IPS-NIHi7 (cell line): ENCODE data around the gene TMIGD1.

ENCODE experiments used
- DNase-seq: peaks from one replicate; pipeline ENCODE4 v3.0.0; 2012; ENCODE audit warnings: mixed read lengths; ENCODE audit errors: extremely low spot score

Gene TMIGD1

GRCh38 chr17:30290077-30290476 is 43.8 kb downstream of the TMIGD1 start:
- no peak for DNase-seq

- DNase-seq, result no peak
Observed at GRCh38 chr17:30279156-30279555, 54.7 kb downstream of the TMIGD1 start.

DNA sequence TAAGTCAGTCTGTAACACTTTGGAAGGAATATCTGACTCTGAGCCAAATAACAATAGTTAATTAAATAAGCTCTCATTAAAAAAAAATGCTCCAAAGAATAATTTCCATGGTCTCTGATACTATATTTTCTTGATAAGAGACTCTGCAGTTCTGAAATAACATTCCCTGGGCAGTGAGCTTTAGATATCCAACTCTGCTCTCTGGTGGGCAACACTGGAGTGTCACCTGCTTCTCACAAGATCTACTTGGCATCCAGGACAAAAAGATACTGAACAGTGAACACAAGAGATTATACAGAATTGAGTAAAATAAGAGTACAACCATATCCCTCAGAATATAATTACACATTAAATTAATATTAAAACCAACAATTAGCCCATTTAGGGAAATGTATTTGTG is 55.8 kb downstream of the TMIGD1 start:
- peak; percentile 20 for DNase-seq

DNA sequence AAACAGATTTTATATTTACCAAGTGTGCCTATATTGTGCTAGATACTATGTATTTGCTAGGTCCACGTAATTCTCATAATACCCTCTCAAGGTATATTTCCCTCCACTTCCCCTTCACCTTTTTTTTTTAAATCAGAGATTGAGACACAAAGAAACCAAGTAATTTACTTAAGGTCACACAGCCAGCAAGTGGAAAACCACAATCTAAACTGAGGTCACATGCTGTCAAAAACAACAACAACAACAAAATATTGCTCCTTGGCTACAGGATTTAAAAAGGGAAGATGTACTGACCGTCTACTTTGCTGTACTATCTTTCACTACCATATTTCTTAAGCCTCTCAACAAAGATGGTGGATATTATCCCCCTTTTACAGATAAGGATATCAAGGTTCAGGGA is 57.9 kb downstream of the TMIGD1 start:
- no peak for DNase-seq

GRCh38 chr17:30274887-30275286 is 59.0 kb downstream of the TMIGD1 start:
- no peak for DNase-seq

GRCh38 chr17:30273373-30273772 is 60.5 kb downstream of the TMIGD1 start:
- DNase-seq, result no peak

DNA sequence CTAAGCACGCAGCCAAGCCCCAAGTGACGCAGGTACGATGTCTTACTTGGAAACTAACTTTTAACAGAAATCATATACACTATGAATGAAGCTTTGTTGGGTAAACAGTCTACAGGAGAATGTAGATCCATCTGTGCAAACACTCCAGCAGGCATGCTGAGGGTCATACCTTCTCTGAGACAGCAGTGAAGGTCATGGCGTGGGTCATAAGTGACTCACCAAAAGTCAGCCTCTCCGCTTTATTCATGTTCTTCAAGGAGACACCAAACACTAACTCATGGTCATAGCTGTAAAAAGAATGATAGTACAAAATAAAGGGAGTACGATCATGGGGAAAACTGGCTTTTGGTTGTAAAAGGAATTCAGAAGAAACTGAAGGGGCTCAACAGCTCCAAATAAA is 62.8 kb downstream of the TMIGD1 start:
- DNase-seq, result no peak

DNA sequence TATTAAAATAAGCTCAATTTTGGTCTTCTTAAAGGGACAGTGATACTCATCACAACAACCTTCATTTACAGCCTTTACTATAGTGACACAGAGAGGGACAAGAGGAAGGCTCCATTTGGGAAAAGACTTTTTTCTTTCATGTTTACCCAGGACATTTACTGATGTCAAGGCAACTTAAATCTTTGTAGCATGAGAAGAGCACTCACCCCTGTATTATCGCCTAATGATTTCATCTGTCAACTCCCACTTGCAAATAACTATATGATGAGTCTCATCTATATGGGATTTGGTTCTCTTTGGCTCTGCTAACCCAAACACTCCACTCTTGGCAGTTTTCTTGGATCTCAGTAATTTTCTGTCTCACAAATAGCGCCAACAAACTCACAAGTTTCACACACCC is 66.2 kb downstream of the TMIGD1 start:
- DNase-seq, result no peak
